Omental fat pad (tissue), 4 donors: ENCODE measurements around the gene FXYD5. TPM values are rescaled to one million over a fixed set of nuclear protein-coding genes. Genes with fewer than 3 reads are reported as not detected.

Experiments used
- ATAC-seq: fragments of 150-250 bp; one replicate; pipeline ENCODE4 v1.9.1; 2016; ENCODE audit warnings: mild to moderate bottlenecking, moderate library complexity; ENCODE audit not compliant: low FRiP score
- DNase-seq: peaks from one replicate; pipeline ENCODE4 v3.0.0-alpha.2; 2019; ENCODE audit warnings: low spot score
- total RNA-seq, 4 donors: library from RNA; depleted of rRNA; stranded (reverse); fragments of >200 nt; gene quantifications; one replicate each; pipeline ENCODE4 v1.1.0, GENCODE V29; 2016
- TF ChIP-seq, protein P1 (sequence below), 3 donors: fragments of 450-650 bp; IDR thresholded peaks; one replicate each; pipeline ENCODE4 v1.5.1; 2016 to 2017; ENCODE audit warnings: antibody characterized with exemption in 3 of 3, mild to moderate bottlenecking in 3 of 3, moderate library complexity in 2 of 3

Gene FXYD5
- total RNA-seq, 4 donors from 2014 or later, result 68.9 to 129 (median 88.8) TPM

DNA sequence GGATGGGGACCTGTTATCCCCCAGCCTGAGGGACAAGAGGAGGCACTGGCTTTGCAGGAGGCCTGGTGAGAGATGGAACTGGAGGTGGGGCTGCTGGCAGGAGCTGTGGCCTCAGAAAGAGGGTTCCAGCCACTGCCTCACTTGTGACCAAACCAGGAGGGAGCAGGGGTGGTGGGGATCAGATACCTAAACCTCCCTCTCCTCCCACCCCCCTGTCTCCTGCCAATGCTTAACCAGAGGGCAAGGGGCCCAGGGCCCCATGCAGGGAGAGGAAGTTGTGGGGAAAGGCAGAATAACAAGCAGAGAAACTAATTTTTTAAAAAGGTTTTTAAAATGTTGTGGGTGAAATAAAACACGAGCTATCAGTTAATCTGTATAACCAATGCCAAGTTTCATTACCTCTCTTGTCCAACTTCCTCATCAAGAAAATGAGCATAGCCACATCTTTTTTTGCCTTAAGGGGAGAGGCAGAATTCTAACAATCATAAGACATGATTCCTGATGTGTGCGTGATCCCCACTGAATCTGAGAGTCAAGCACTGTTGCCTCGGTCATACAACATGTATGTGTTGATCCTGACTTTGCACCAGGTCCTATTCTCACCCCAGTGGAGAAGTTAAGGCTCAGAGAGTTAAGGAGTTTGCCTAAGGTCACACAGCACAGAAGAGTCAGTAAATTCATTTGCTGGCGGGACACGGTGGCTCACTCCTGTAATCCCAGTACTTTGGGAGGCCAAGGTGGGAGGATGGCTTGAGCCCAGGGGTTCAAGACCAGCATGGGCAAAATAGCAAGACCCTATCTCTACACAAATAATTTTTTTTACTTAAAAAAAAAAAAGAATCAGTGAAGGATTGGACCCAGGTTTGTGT, 12.9 kb downstream of the FXYD5 start:
- DNase-seq, result no peak
- TF ChIP-seq, protein P1, sequence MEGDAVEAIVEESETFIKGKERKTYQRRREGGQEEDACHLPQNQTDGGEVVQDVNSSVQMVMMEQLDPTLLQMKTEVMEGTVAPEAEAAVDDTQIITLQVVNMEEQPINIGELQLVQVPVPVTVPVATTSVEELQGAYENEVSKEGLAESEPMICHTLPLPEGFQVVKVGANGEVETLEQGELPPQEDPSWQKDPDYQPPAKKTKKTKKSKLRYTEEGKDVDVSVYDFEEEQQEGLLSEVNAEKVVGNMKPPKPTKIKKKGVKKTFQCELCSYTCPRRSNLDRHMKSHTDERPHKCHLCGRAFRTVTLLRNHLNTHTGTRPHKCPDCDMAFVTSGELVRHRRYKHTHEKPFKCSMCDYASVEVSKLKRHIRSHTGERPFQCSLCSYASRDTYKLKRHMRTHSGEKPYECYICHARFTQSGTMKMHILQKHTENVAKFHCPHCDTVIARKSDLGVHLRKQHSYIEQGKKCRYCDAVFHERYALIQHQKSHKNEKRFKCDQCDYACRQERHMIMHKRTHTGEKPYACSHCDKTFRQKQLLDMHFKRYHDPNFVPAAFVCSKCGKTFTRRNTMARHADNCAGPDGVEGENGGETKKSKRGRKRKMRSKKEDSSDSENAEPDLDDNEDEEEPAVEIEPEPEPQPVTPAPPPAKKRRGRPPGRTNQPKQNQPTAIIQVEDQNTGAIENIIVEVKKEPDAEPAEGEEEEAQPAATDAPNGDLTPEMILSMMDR (IDR thresholded peaks at IDR 0.05), result no peak
- ATAC-seq, result no peak

DNA sequence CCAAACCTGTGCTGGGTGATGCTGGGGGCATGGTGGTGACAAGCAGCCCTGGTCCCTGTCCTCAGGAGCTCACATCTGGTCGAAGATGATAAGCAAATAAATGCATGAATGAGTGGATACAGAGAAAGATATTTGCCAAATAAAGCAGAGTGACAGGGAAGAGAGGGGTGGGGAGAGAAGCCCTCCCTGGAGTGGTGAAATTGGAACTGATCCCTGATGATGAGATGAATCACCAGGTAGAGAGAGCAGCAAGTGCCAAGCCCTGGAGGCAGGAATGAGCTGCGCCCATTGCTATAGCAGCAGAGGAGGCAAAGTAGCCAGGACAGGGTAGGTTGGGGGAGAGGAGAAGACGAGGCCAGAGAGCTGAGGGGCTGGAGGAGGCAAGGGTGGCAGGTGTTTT, 13.7 kb downstream of the FXYD5 start:
- ATAC-seq (peak; percentile 79), DNase-seq (no peak)
- TF ChIP-seq, protein P1 (IDR thresholded peaks at IDR 0.05), result no peak

DNA sequence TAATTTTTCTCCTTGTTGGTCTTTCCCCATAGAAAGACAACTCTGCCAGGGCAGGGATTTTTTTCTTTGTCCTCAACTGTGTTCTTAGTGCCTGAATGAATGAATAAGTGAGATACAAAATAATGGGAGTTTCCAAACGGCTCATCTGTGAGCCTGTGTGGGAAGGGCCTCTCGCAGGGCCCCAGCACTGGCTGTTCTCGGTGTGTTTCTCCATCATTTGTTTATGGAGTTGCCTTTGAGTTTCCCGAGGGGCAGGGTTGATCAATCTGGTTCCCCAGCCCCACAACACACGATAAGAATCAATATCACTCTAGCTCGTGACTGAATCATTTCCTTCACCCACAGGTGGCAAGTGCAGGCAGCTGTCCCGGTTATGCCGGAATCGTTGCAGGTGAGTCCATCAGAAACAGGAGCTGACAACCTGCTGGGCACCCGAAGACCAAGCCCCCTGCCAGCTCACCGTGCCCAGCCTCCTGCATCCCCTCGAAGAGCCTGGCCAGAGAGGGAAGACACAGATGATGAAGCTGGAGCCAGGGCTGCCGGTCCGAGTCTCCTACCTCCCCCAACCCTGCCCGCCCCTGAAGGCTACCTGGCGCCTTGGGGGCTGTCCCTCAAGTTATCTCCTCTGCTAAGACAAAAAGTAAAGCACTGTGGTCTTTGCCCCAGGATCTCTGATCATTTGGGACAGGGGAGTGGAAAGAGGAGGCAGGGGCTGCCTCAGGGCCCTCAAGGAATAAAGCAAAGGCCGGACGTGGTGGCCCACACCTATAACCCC, 14.9 kb downstream of the FXYD5 start:
- DNase-seq (no peak), ATAC-seq (no peak)
- TF ChIP-seq, protein P1 (IDR thresholded peaks at IDR 0.05), result no peak

DNA sequence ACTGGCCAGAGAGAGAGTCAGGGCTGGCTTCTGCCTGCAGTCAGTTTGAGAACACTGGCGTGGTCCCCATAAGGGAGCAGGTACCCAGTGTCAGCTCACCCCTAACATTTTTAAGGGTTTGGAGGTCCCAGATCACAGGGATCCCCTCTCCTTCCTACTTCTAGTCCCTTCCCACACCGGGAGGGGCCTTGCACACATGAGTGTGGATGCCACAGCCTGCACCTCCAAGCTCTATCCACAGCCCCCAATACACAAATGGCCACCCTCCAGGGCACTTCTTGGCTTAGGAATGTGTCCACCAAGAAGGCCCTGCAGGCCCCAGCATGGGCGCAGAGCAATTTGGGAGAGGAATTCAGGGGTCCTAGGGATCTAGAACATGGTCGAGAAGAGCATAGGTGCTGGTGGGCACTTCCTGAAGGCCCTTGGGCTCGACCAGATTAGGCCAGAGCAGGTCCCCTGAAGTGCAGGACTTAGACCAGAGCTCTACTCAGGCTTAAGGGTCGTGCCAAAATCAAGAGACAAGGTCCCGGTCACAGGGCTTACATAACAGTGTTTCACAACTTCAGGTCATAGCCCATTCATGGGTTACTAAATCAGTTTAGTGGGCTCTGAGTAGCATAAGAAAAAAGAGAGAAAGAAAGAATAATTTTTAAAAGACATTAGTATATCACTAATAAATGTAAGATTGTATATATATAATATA, 16.0 kb downstream of the FXYD5 start:
- ATAC-seq (no peak), DNase-seq (no peak)
- TF ChIP-seq, protein P1 (IDR thresholded peaks at IDR 0.05), result no peak

DNA sequence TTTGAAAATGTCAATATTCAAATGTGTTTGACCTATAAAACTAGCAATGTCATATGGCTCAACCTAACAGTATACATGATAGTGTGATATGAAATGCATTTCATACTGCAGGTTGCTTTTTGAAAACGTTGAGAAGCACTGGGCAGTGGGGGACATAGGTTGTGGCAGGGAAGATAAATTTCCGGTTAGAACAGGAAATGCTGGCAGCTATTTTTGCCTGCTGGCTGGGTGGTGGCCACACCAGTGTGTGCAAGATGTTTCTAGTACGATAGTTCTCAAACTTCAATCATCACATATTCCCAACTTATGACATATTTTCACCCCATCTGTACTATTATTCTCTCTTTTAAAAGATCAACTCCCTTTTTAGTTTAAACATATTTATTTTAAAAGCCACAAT, 17.2 kb downstream of the FXYD5 start:
- DNase-seq (no peak), ATAC-seq (no peak)
- TF ChIP-seq, protein P1 (IDR thresholded peaks at IDR 0.05), result no peak

DNA sequence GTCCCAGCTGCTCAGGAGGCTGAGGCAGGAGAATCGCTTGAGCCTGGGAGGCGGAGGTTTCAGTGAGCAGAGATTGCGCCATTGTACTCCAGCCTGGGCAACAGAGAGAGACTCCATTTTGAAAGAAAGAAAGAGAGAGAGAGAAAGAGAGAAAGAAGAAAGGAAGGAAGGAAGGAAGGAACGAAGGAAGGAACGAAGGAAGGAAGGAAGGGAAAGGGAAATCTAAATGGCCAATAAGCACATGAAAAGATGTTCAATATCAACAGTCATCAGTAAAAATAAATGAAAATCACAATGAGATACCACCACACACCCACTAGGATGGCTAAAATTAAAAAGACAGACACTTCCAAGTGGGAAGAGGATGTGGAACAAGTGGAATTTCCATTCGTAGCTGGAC, 19.7 kb downstream of the FXYD5 start:
- TF ChIP-seq, protein P1 (IDR thresholded peaks at IDR 0.05), result no peak
- ATAC-seq, result no peak
- no peak for DNase-seq
